Keratinocyte (primary cell): ENCODE measurements around the gene FAM110A. TPM values are rescaled to one million over a fixed set of nuclear protein-coding genes. Genes with fewer than 3 reads are reported as not detected.
"Not testable (repeated sequence)": the region's sequence is repeated elsewhere in the genome, so short reads cannot be mapped to it uniquely, and the experiment has no call there.

Experiments
- DNase-seq: peaks from one replicate; pipeline ENCODE4 v3.0.0-alpha.2; 2011; ENCODE audit warnings: low read depth, missing footprints, low spot score
- FAIRE-seq: peaks from 2 replicates; lab custom pipeline; 2011; peaks lifted over from hg19 to GRCh38; lab: Jason Lieb, UNC
- H2AFZ ChIP-seq: 2 replicates; pipeline ENCODE4 v1.6.0; 2012; ENCODE audit warnings: low read length, control low read depth, inconsistent platforms; ENCODE audit not compliant: control insufficient read depth
- H3K27ac ChIP-seq: 2 replicates; pipeline ENCODE4 v1.5.1; 2011; ENCODE audit warnings: low read length; ENCODE audit not compliant: control insufficient read depth, insufficient read depth
- H3K27me3 ChIP-seq: 3 replicates; pipeline ENCODE4 v1.6.0; 2011; ENCODE audit warnings: low read length; ENCODE audit not compliant: control insufficient read depth, insufficient read depth; ENCODE audit errors: extremely low read depth
- H3K36me3 ChIP-seq, 2 experiments: 2 replicates in 1 of 2; 3 replicates in 1 of 2; pipeline ENCODE4 v1.5.1; 2011; ENCODE audit warnings: low read length in 2 of 2, mild to moderate bottlenecking in 1 of 2; ENCODE audit not compliant: control insufficient read depth in 2 of 2, insufficient read depth in 2 of 2; ENCODE audit errors: extremely low read depth in 1 of 2
- H3K4me1 ChIP-seq: 3 replicates; pipeline ENCODE4 v1.5.1; 2011; ENCODE audit warnings: low read length; ENCODE audit not compliant: control insufficient read depth, insufficient read depth; ENCODE audit errors: extremely low read depth
- H3K4me2 ChIP-seq: 3 replicates; pipeline ENCODE4 v1.6.0; 2011; ENCODE audit warnings: low read depth, low read length; ENCODE audit not compliant: control insufficient read depth, insufficient read depth; ENCODE audit errors: extremely low read depth
- H3K4me3 ChIP-seq, 3 experiments: fragments of 200-600 bp in 1 of 3; sonication (generic) in 1 of 3; 2 replicates in 2 of 3; 3 replicates in 1 of 3; pipeline ENCODE4 v1.5.1; 2011 to 2016; ENCODE audit warnings: low read length in 3 of 3, mild to moderate bottlenecking in 3 of 3, control low read depth in 2 of 3, inconsistent platforms in 1 of 3, low read depth in 1 of 3, mixed read lengths in 1 of 3, mixed run types in 1 of 3, moderate library complexity in 1 of 3; ENCODE audit not compliant: control insufficient read depth in 2 of 3, insufficient read depth in 2 of 3; ENCODE audit errors: extremely low read depth in 1 of 3
- H3K79me2 ChIP-seq: 2 replicates; pipeline ENCODE4 v1.6.0; 2012; ENCODE audit warnings: low read length; ENCODE audit not compliant: control insufficient read depth, insufficient read depth
- H3K9ac ChIP-seq: 3 replicates; pipeline ENCODE4 v1.6.0; 2011; ENCODE audit warnings: low read length; ENCODE audit not compliant: control insufficient read depth, insufficient read depth; ENCODE audit errors: extremely low read depth
- H3K9me1 ChIP-seq: 3 replicates; pipeline ENCODE4 v1.6.0; 2011; ENCODE audit warnings: low read length; ENCODE audit not compliant: control insufficient read depth, insufficient read depth; ENCODE audit errors: extremely low read depth
- H3K9me3 ChIP-seq: 2 replicates; pipeline ENCODE4 v1.5.1; 2012; ENCODE audit warnings: low read depth, low read length; ENCODE audit not compliant: control insufficient read depth
- H4K20me1 ChIP-seq: 3 replicates; pipeline ENCODE4 v1.6.0; 2011; ENCODE audit warnings: low read length; ENCODE audit not compliant: control insufficient read depth, insufficient read depth; ENCODE audit errors: extremely low read depth
- EZH2 ChIP-seq: IDR thresholded peaks from one replicate; pipeline ENCODE4 v1.6.1; 2012; ENCODE audit warnings: inconsistent platforms, mild to moderate bottlenecking, low read length, moderate library complexity
- dilution Hi-C: fragments of 300-500 bp; cut with MboI; formaldehyde crosslinking; loops from one replicate; pipeline ENCODE4 v1.7.0; 2020; ENCODE audit warnings: low sequenced_read_pairs; ENCODE audit not compliant: extremely low pct_ligation_motif_present
- polyA plus RNA-seq, 5 experiments: library from polyadenylated mRNA; depleted of rRNA in 3 of 5; stranded (reverse) in 3 of 5; stranded (forward) in 1 of 5; unstranded in 1 of 5; fragments of >200 nt; gene quantifications; 1 replicate in 1 of 5; 2 replicates in 3 of 5; 3 replicates in 1 of 5; pipeline versions ENCODE4 v1.2.1 to v1.2.3, GENCODE V29; 2011 to 2012; ENCODE audit warnings: missing spikeins in 2 of 5, low read depth in 1 of 5, low replicate concordance in 1 of 5
- TF ChIP-seq, protein P1 (sequence below), 3 experiments: IDR thresholded peaks in 1 of 3; conservative IDR thresholded peaks in 1 of 3; optimal IDR thresholded peaks in 1 of 3; 2 replicates in 2 of 3; 3 replicates in 1 of 3; pipeline versions ENCODE3 to v1.5.1; 2011; ENCODE audit warnings: low read length in 3 of 3, mild to moderate bottlenecking in 3 of 3, moderate library complexity in 2 of 3, control low read depth in 1 of 3, inconsistent platforms in 1 of 3; ENCODE audit not compliant: insufficient read depth in 2 of 3; ENCODE audit errors: extremely low read depth in 1 of 3

The FAM110A gene
- polyA plus RNA-seq, 1 donor (not counting 4 experiments of a cell fraction or from before 2014, with no cell fraction given), result 12.3 TPM

DNA sequence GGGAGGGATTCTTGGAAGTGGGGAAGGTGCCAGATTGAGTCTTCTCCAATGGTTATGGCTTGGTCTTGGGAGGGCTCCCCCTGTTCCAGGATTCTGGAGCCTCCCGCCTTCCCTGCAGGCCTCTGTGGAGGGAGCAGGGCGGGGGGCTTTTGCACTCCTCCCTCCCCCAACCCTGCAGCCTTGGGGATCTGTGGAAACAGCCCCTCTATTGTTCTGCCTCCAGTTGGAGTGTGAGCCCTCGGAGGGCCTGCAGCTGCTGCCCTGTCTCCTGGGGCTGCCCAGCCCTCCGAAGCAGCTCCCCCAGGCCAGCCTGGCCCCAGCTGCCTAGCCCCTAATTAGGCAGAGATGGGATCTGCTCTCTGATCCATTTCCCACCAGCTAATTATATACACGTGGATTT, 14.7 kb downstream of the FAM110A start:
- Histone ChIP-seq H3K27ac (no peak overlapping the region), H3K9me1 (peaks cover 5% of the 10 kb centered on the region), H3K27me3 (no peaks in the 10 kb centered on the region), H3K79me2 (peaks cover 35% of the 10 kb centered on the region), H2AFZ (no peak overlapping the region), H3K36me3 (peaks cover 12 to 15% of the 10 kb centered on the region in 2 experiments), H3K4me3 (no peak overlapping the region), H3K4me2 (no peak overlapping the region), H3K4me1 (peaks cover 29% of the 10 kb centered on the region), H3K9me3 (no peaks in the 10 kb centered on the region), H4K20me1 (peaks cover 7% of the 10 kb centered on the region), H3K9ac (no peak overlapping the region)
- FAIRE-seq (no peak), DNase-seq (no peak)
- dilution Hi-C loops, result no loop called here
- no peak for TF ChIP-seq EZH2
- TF ChIP-seq, protein P1, sequence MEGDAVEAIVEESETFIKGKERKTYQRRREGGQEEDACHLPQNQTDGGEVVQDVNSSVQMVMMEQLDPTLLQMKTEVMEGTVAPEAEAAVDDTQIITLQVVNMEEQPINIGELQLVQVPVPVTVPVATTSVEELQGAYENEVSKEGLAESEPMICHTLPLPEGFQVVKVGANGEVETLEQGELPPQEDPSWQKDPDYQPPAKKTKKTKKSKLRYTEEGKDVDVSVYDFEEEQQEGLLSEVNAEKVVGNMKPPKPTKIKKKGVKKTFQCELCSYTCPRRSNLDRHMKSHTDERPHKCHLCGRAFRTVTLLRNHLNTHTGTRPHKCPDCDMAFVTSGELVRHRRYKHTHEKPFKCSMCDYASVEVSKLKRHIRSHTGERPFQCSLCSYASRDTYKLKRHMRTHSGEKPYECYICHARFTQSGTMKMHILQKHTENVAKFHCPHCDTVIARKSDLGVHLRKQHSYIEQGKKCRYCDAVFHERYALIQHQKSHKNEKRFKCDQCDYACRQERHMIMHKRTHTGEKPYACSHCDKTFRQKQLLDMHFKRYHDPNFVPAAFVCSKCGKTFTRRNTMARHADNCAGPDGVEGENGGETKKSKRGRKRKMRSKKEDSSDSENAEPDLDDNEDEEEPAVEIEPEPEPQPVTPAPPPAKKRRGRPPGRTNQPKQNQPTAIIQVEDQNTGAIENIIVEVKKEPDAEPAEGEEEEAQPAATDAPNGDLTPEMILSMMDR (optimal IDR thresholded peaks at IDR 0.05 in 1 of 3, IDR thresholded peaks at IDR 0.05 in 1 of 3, conservative IDR thresholded peaks at IDR 0.05 in 1 of 3; ENCODE audit: extremely low read depth in 1 of 3, insufficient read depth in 2 of 3, low read length in 3 of 3), result no peak

DNA sequence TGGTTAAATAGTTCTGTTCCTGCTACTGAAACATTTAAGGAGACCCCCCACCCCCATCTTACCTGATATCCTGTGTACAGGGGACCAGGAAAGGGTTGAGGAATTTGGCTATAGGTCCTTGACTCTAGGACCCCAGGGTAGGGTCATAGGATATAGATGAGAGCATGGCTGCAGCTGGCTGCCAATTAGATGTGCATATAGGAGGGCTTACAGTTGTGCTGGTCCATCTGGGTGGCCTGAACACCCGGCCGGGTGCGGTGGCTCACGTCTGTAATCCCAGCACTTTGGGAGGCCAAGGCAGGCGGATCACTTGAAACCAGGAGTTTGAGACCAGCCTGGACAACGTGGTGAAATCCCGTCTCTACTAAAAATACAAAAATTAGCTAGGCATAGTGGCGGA, 15.2 kb downstream of the FAM110A start:
- DNase-seq, H3K27me3 ChIP-seq, FAIRE-seq, H3K9me3 ChIP-seq, H3K4me3 ChIP-seq, H2AFZ ChIP-seq, H3K9me1 ChIP-seq, H3K9ac ChIP-seq, H3K4me2 ChIP-seq, dilution Hi-C loops, H3K27ac ChIP-seq, H4K20me1 ChIP-seq: not testable (repeated sequence)
- peaks cover 25% of the 10 kb centered on the region for H3K4me1 ChIP-seq
- H3K36me3 ChIP-seq, result peaks cover 12 to 15% of the 10 kb centered on the region in 2 experiments
- peaks cover 29% of the 10 kb centered on the region for H3K79me2 ChIP-seq

DNA sequence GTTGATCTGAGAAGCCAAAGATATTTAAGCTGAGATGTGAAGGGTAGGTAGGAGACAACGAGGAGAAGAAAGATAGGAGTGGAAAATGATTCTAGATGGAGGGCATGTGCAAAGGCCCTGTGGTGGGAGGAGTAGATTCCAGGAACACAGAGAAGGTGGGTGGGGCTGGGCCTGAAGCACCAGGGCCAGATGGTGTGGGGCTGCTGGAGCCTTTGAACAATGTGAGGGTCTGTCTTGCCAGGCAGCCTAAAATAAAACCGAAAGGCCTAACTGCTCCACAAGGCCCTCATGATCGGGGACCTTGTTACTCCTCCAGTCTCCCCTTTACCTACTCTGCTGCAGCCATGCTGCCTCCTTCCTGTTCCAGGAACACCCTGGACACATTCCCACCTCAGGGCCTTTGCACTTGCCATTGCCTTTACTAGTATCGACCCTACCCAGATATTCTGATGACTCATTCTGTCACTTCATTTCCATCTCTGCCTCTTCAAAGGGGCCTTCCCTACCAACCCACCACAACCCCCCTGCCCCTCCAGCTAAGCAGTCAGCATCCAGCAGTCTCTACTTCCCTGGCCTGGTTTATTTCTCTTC, 20.0 kb downstream of the FAM110A start:
- Histone ChIP-seq H3K9me1 (no peaks in the 10 kb centered on the region), H3K27me3 (no peaks in the 10 kb centered on the region), H4K20me1 (no peaks in the 10 kb centered on the region), H2AFZ (no peak overlapping the region), H3K4me2 (no peak overlapping the region), H3K36me3 (no peaks in the 10 kb centered on the region), H3K9ac (peak overlapping the region; percentile 19), H3K4me3 (no peak overlapping the region), H3K4me1 (peaks cover 49% of the 10 kb centered on the region), H3K79me2 (no peaks in the 10 kb centered on the region), H3K9me3 (no peaks in the 10 kb centered on the region), H3K27ac (no peak overlapping the region)
- FAIRE-seq (peak; percentile 61), DNase-seq (no peak)
- dilution Hi-C loops, result no loop called here
- TF ChIP-seq, protein P1 (optimal IDR thresholded peaks at IDR 0.05 in 1 of 3, IDR thresholded peaks at IDR 0.05 in 1 of 3, conservative IDR thresholded peaks at IDR 0.05 in 1 of 3; ENCODE audit: extremely low read depth in 1 of 3, insufficient read depth in 2 of 3, low read length in 3 of 3), result no peak
- TF ChIP-seq EZH2, result no peak
